HG03460 (cell line): ENCODE results near the gene TPP2.

Experiments
- ATAC-seq: cut with Tn5 transposase; IDR thresholded peaks from one replicate; pipeline ENCODE4 v1.9.1; 2021; ENCODE audit not compliant: unreplicated experiment

The TPP2 gene

GRCh38 chr13:102651892-102652291, 55.1 kb downstream of the TPP2 start:
- ATAC-seq: no peak

GRCh38 chr13:102654756-102655155, 58.0 kb downstream of the TPP2 start:
- no peak for ATAC-seq

- no peak for ATAC-seq
These were observed 60.8 kb downstream of the TPP2 start for GRCh38 chr13:102657630-102658029.

- ATAC-seq: no peak
These were observed 61.9 kb downstream of the TPP2 start for GRCh38 chr13:102658660-102659059.

GRCh38 chr13:102659168-102659713, 62.5 kb downstream of the TPP2 start:
- no peak for ATAC-seq

GRCh38 chr13:102667023-102667422, 70.2 kb downstream of the TPP2 start:
- no peak for ATAC-seq

- no peak for ATAC-seq
These were observed 71.1 kb downstream of the TPP2 start for GRCh38 chr13:102667911-102668310.

- no peak for ATAC-seq
These were observed 73.3 kb downstream of the TPP2 start for GRCh38 chr13:102670130-102670529.

- no peak for ATAC-seq
These were observed 78.3 kb downstream of the TPP2 start for GRCh38 chr13:102675115-102675514.

- ATAC-seq: no peak
These were observed 80.3 kb downstream of the TPP2 start for GRCh38 chr13:102677122-102677521.

GRCh38 chr13:102678339-102679107, 81.7 kb downstream of the TPP2 start:
- no peak for ATAC-seq

GRCh38 chr13:102679449-102680132, 82.8 kb downstream of the TPP2 start:
- ATAC-seq: no peak

- ATAC-seq: no peak
These were observed 83.4 kb downstream of the TPP2 start for GRCh38 chr13:102680133-102680717.

GRCh38 chr13:102680842-102681740, 84.3 kb downstream of the TPP2 start:
- peak; percentile 49 for ATAC-seq

GRCh38 chr13:102682211-102682610, 85.4 kb downstream of the TPP2 start:
- no peak for ATAC-seq

- ATAC-seq: no peak
These were observed 85.9 kb downstream of the TPP2 start for GRCh38 chr13:102682727-102683126.

- ATAC-seq: no peak
These were observed 86.9 kb downstream of the TPP2 start for GRCh38 chr13:102683637-102684036.

- no peak for ATAC-seq
These were observed 89.2 kb downstream of the TPP2 start for GRCh38 chr13:102686024-102686423.

- ATAC-seq: no peak
These were observed 90.7 kb downstream of the TPP2 start for GRCh38 chr13:102687520-102687919.

- ATAC-seq: no peak
These were observed 91.7 kb downstream of the TPP2 start for GRCh38 chr13:102688306-102688973.
